Kidney capillary endothelial cell (primary cell): ENCODE measurements around the gene GJD3.
A peak's percentile ranks its signal among the peaks of the same experiment; 100 is the strongest.
"Not testable (repeated sequence)": the region's sequence is repeated elsewhere in the genome, so short reads cannot be mapped to it uniquely, and the experiment has no call there.

Experiments used
- DNase-seq: peaks from one replicate; pipeline ENCODE4 v3.0.0-alpha.2; 2018; ENCODE audit warnings: low spot score

The GJD3 gene

GRCh38 chr17:40364121-40364861, at the start of gene GJD3:
TSS of gene GJD3 (minus strand) at chr17:40364737. CDS start at chr17:40363815, 922 bp downstream.
- DNase-seq = no peak

GRCh38 chr17:40414312-40414711, 49.8 kb upstream of the GJD3 start:
- not testable (repeated sequence) for DNase-seq

DNA sequence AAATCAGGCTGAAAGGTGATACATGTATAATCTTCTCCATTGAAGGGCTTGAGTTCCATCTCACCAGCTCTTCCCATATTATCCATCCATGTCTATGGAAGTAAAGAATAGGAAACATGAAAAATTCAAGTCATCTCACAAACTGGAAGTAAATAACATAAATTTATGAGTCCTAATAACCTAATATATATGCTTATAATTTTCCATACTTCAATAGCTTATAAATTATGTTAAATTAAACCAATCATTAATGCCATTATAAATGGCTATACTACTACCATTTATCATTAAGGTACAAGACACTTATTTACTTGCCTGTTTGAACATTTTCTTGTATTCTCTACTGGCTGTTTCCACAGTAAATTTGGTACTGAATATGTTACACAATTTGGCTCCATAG, 48.3 kb upstream of the GJD3 start:
- DNase-seq = no peak

DNA sequence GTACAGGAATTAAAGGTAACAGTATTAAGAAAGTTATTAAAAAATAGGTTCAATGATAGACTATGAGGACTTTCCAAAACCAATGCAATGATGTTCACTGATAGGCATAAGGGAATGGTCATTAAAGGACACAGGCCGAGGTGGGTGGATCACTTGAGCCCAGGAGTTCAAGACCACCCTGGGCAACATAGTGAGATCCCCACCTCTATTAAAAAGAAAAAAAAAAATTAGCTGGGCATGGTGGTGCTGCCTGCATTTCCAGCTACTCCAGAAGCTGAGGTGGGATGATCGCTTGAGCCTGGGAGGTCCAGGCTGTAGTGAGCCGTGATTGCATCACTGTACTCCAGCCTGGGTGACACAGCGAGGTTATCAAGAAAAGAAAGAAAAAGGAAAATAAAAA, 47.3 kb upstream of the GJD3 start:
- DNase-seq = no peak

- DNase-seq = no peak
Measured at GRCh38 chr17:40410082-40410481, 45.5 kb upstream of the GJD3 start.

GRCh38 chr17:40409540-40409939, 45.0 kb upstream of the GJD3 start:
- not testable (repeated sequence) for DNase-seq

GRCh38 chr17:40407460-40407859, 42.9 kb upstream of the GJD3 start:
- no peak for DNase-seq

DNA sequence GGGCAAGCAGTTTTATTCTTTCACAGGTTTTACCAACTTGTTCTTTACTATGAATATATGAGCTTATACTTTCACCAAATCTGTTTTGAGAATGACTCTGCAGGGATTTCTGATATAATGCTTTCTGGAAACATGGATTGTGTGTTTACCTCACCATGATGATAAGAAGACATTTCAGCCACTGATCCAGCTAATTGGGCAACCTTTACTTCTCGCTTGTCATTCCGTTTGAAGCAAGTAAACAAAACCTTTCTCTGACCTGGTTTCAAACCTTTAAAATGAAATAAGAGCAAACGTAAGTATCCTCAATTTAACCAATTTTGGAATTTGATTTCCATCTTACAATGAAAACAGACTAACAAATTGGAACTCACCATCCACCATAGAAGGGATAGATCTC, 39.5 kb upstream of the GJD3 start:
- no peak for DNase-seq

DNA sequence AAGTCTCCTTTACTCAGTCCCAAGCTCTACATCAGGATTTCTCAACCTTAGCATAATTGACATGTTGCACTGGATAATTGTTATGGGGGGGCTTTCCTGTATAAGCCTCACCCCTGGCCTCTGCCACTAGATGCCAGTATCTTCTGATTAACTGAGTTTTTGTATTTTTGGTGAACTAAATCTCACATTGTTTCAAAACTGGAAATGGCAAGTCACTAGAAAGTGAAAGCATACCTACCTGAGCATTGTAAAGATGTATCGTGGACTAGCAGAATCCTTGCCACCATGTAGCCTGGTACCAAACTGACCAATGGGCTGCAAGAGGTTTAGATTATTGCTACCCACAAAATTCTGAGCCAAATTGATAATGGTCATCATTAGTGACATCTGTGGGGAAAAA, 38.1 kb upstream of the GJD3 start:
- no peak for DNase-seq

DNA sequence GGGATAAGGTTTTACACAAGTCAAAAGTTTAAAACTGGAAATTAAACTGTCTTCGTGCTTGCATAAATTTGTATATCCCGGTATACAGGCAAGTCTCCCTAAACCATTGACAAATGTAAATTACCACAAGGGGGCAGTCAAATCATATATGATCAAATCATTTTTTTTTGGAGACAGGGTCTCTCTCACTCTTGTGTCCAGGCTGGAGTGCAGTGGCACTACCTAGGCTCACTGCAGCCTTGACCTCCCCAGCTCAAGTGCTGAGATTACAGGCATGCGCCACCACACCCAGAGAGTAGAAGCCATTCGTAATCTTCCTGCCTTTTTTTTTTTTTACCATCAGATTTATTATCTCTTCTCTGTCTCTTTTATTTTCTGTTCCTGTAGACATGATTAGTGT, 34.6 kb upstream of the GJD3 start:
- peak; percentile 73 for DNase-seq

- not testable (repeated sequence) for DNase-seq
Measured at GRCh38 chr17:40386555-40386954, 22.0 kb upstream of the GJD3 start.

DNA sequence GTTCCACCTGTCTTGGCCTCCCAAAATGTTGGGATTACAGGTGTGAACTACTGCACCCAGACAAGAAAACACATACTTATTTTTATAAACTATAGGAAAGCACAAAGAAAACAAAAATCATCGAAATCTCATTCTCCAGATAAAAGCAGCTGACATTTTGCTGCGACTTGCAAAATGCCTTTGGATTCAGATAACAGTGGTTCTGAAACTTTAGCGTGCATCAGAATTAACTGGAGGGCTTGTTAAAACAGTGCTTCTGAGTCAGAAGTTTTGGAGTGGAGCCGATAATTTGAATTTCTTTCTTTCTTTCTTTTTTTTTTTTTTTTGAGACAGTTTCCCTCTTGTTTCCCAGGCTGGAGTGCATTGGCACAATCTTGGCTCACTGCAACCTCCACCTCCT, 17.7 kb upstream of the GJD3 start:
- DNase-seq = no peak

DNA sequence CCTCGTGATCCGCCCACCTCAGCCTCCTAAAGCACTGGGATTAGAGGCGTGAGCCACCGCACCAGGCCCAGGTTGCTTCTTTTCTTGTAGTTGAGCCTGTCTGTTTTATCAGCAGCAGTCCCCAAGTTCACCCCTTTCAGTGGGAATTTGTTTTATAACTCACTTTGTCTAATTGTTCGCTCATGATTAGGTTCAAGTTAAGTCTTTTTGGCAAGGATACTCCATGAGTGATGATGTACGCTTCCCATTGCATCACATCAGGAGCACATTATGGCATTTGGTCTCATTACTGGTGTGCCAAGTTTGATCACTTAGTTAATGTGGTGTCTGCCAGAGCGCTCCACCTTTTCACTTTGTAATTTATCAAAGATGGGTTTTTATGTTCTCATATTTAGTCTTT, 14.4 kb upstream of the GJD3 start:
- DNase-seq = no peak

GRCh38 chr17:40377832-40378231, 13.3 kb upstream of the GJD3 start:
- no peak for DNase-seq

GRCh38 chr17:40376541-40376940, 12.0 kb upstream of the GJD3 start:
- not testable (repeated sequence) for DNase-seq

DNA sequence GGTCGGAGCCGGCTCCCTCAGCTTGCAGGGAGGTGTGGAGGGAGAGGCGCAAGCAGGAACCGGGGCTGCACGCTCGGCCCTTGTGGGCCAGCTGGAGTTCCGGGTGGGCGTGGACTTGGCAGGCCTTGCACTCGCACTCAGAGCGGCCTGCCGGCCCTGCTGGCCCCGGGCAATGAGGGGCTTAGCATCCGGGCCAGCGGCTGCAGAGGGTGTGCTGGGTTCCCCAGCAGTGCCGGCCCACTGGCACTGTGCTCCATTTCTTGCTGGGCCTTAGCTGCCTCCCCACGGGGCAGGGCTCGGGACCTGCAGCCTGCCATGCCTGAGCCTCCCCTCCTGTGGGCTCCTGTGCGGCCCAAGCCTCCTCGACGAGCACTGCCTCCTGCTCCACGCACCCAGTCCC, 11.2 kb upstream of the GJD3 start:
- DNase-seq = not testable (repeated sequence)

GRCh38 chr17:40374821-40375498, 10.4 kb upstream of the GJD3 start:
- DNase-seq = no peak

DNA sequence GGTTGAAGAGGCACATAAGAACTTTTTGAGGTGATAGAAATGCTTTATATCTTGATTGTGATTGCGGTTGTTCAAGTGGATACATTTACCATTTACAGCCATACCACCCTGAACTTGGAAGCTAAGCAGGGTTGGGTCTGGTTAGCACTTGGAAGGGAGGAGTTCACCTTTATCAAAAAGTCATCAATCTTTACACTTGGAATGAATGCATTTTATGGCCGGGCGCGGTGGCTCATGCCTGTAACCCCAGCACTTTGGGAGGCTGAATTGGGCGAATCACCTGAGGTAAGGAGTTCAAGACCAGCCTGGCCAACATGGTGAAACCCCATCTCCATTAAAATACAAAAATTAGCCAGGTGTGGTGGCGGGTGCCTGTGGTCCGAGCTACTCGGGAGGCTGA, 9.5 kb upstream of the GJD3 start:
- no peak for DNase-seq

DNA sequence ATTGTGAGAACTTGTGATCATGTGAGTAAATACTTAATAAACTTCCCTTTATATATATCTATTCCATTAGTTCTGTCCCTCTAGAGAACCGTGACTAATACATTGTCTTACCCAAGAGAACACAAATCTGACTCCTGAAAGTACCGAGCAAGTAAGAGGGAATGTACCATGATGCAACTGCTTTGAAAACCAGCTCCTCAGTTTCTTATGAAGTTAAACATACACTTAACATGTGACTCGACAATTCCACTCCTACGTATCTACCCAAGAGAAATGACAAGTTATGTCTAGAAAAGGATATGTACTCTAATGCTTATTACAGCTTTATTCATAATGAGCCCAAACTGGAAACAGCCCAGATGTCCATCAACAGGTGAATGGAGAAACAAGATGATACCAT, 8.8 kb upstream of the GJD3 start:
- DNase-seq = no peak

- not testable (repeated sequence) for DNase-seq
Measured at GRCh38 chr17:40372644-40373043, 8.1 kb upstream of the GJD3 start.

DNA sequence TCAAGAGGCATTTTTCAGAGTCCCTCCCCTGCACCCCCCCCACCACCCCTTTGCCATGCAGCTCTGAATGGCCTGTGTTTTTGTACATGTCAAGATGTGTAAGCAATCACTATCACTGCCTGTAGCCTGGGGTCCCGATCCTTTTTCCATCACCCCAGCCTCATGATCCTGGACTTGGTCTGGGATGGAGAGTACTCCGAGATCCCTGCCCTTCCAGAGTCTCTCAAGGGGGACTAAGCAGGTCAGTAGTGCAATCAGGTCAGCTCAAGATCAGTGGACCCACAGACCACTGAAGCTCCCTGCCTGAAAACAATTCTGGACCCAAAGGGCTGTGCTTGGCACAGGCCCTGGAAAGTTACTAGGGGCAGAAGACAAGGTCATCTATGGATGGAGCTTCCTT, 7.5 kb upstream of the GJD3 start:
- no peak for DNase-seq

DNA sequence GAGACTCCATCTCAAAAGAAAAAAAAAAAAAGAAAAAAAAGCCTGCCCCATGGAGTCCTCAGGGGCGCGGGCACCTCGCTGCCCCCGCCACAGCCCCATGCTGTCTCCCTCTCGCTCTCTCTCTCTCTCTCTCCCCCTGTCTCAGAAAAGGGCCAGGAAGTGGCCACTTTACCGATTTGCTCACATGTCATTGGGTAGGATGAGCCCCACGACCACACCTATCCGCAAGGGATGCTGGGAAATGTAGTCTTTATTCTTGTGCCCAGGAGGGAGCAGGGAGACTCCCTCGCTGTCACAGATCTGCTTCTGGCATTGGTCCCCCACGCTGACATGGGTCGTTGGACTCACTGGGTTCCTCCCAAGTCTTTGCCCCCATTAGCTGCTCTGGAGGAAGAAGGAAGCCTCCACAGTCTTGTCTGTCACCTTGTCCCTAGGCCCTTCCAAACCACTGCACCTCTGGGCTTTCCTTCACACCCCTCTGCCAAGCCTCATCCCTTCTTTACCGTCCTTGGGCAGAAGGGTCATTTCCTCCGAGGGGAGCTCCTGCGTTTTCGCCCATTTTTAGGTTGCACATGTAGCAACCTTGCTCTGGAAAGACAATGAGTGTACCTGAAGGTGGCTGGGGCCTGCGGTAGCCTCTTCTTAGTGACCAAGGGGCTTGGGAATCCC, 6.9 kb upstream of the GJD3 start:
- no peak for DNase-seq

DNA sequence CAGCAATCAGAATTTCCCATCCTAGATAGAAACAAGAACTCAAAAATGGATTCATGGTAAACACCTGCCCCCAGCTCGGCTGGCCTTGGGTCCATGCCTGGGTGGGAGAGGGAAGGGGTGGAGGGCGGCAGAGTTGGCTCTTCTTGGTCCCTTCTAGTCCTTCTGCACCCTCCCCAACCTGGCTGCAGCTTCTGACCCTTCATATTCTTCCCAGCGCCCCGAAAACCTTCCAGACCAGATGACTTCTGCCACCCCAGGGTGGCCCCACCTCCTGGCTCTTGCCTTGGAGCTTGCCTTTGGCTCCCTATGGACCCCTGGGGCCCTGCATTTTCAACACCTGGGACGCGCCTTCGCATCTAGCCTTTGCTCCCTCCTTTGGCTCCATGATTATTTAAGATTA, 5.4 kb upstream of the GJD3 start:
- DNase-seq = no peak
